H1 (cell line): ENCODE data around the gene CSRP1. TPM values are rescaled to one million over a fixed set of nuclear protein-coding genes. Genes with fewer than 3 reads are reported as not detected.

ENCODE experiments used
- CTCF ChIA-PET: fragments of 300-600 bp; sonication (Branson Sonifier 250); formaldehyde crosslinking; loops from one replicate; lab custom pipeline; 2021; ENCODE audit not compliant: partially characterized antibody; lab: Charles Lee
- POLR2A ChIA-PET: fragments of 300-600 bp; sonication (Branson Sonifier 250); formaldehyde crosslinking; loops from one replicate; lab custom pipeline; 2021; ENCODE audit warnings: inconsistent platforms; ENCODE audit not compliant: partially characterized antibody; lab: Charles Lee
- DNase-seq, 2 experiments: peaks; one replicate each; pipeline versions ENCODE4 v3.0.0 to v3.0.0-alpha.2; 2010 to 2022; ENCODE audit warnings: low spot score in 2 of 2, low read depth in 1 of 2, mixed read lengths in 1 of 2
- FAIRE-seq: peaks from 2 replicates; lab custom pipeline; 2011; peaks lifted over from hg19 to GRCh38; lab: Jason Lieb, UNC
- H2AFZ ChIP-seq: 2 replicates; pipeline ENCODE4 v1.8.1; 2012; ENCODE audit warnings: low read length, inconsistent platforms
- H2AK5ac ChIP-seq: 2 replicates; pipeline ENCODE4 v1.6.1; 2013; ENCODE audit warnings: low read depth, low read length
- H2BK120ac ChIP-seq: replicated peaks from 2 replicates; pipeline ENCODE3; 2013; ENCODE audit warnings: low read depth, low read length, inconsistent platforms
- H2BK12ac ChIP-seq: 2 replicates; pipeline ENCODE4 v1.6.1; 2013; ENCODE audit warnings: low read depth, low read length
- H2BK15ac ChIP-seq: 2 replicates; pipeline ENCODE4 v1.6.1; 2013; ENCODE audit warnings: low read length
- H2BK20ac ChIP-seq: 2 replicates; pipeline ENCODE4 v1.6.1; 2013; ENCODE audit warnings: low read length
- H2BK5ac ChIP-seq: 2 replicates; pipeline ENCODE4 v1.6.1; 2013; ENCODE audit warnings: low read depth, low read length
- H3K14ac ChIP-seq: 2 replicates; pipeline ENCODE4 v1.6.1; 2013; ENCODE audit warnings: inconsistent platforms; ENCODE audit not compliant: insufficient read length
- H3K18ac ChIP-seq: 2 replicates; pipeline ENCODE4 v1.6.1; 2013; ENCODE audit warnings: low read length; ENCODE audit errors: extremely low read depth
- H3K23ac ChIP-seq: 2 replicates; pipeline ENCODE4 v1.6.1; 2013; ENCODE audit warnings: inconsistent platforms; ENCODE audit not compliant: insufficient read length
- H3K23me2 ChIP-seq: 2 replicates; pipeline ENCODE4 v1.6.1; 2013; ENCODE audit warnings: low read depth, low read length
- H3K27ac ChIP-seq: 2 replicates; pipeline ENCODE4 v1.6.1; 2011; ENCODE audit warnings: low read depth, low read length, inconsistent platforms
- H3K27me3 ChIP-seq, 4 experiments: replicated peaks in 1 of 4; 1 replicate in 1 of 4; 2 replicates in 3 of 4; pipeline versions ENCODE4 v1.6.1 to v1.8.1; 2011 to 2013; ENCODE audit warnings: low read length in 3 of 4, mild to moderate bottlenecking in 3 of 4, inconsistent platforms in 2 of 4, mixed read lengths in 2 of 4, moderate library complexity in 1 of 4; ENCODE audit not compliant: control insufficient read depth in 3 of 4, insufficient read depth in 3 of 4; ENCODE audit errors: extremely low read depth in 1 of 4
- H3K36me3 ChIP-seq, 4 experiments: 2 replicates each; pipeline versions ENCODE4 v1.6.1 to v1.8.1; 2011 to 2013; ENCODE audit warnings: mild to moderate bottlenecking in 4 of 4, low read length in 3 of 4, moderate library complexity in 2 of 4, control low read depth in 1 of 4, inconsistent platforms in 1 of 4; ENCODE audit not compliant: insufficient read depth in 4 of 4, control insufficient read depth in 2 of 4
- H3K4ac ChIP-seq: replicated peaks from 2 replicates; pipeline ENCODE3; 2013; ENCODE audit warnings: low read length, low read depth, mixed read lengths, inconsistent platforms; ENCODE audit not compliant: insufficient read length
- H3K4me1 ChIP-seq, 4 experiments: replicated peaks in 1 of 4; 1 replicate in 1 of 4; 2 replicates in 3 of 4; pipeline versions ENCODE4 v1.6.1 to v1.8.1; 2011 to 2013; ENCODE audit warnings: low read length in 3 of 4, inconsistent platforms in 2 of 4, mixed read lengths in 1 of 4; ENCODE audit not compliant: insufficient read depth in 4 of 4, control insufficient read depth in 3 of 4
- H3K4me2 ChIP-seq, 2 experiments: 2 replicates each; pipeline versions ENCODE4 v1.6.1 to v1.8.1; 2011 to 2013; ENCODE audit warnings: low read depth in 2 of 2, low read length in 2 of 2, control low read depth in 1 of 2, inconsistent platforms in 1 of 2, mild to moderate bottlenecking in 1 of 2; ENCODE audit not compliant: insufficient read depth in 1 of 2
- H3K4me3 ChIP-seq, 4 experiments: fragments of 200-600, 300-600 bp in 1 of 4; sonication (generic), shearing (Covaris generic), sonication (Bioruptor Twin) in 1 of 4; 2 replicates each; pipeline versions ENCODE4 v1.5.1 to v1.8.1; 2011 to 2016; ENCODE audit warnings: low read length in 4 of 4, low read depth in 3 of 4, control low read depth in 2 of 4, inconsistent platforms in 2 of 4, mild to moderate bottlenecking in 2 of 4, mixed read lengths in 1 of 4, moderate library complexity in 1 of 4; ENCODE audit not compliant: insufficient read depth in 2 of 4; ENCODE audit errors: extremely low read depth in 1 of 4
- H3K56ac ChIP-seq: replicated peaks from 2 replicates; pipeline ENCODE3; 2013; ENCODE audit warnings: low read depth, mild to moderate bottlenecking, mixed read lengths, low read length, inconsistent platforms; ENCODE audit not compliant: insufficient read length
- H3K79me1 ChIP-seq: 2 replicates; pipeline ENCODE4 v1.6.1; 2013; ENCODE audit warnings: low read depth, low read length, control low read depth
- H3K79me2 ChIP-seq, 2 experiments: 2 replicates each; pipeline versions ENCODE4 v1.6.1 to v1.8.1; 2012 to 2013; ENCODE audit warnings: low read length in 2 of 2, mild to moderate bottlenecking in 2 of 2, inconsistent platforms in 1 of 2; ENCODE audit not compliant: insufficient read depth in 2 of 2, control insufficient read depth in 1 of 2
- H3K9ac ChIP-seq, 4 experiments: replicated peaks in 1 of 4; 1 replicate in 1 of 4; 2 replicates in 3 of 4; pipeline versions ENCODE4 v1.6.1 to v1.8.1; 2011 to 2013; ENCODE audit warnings: low read depth in 3 of 4, low read length in 3 of 4, control low read depth in 2 of 4, mild to moderate bottlenecking in 2 of 4, moderate library complexity in 2 of 4, inconsistent platforms in 1 of 4; ENCODE audit errors: extremely low read depth in 1 of 4
- H3K9me3 ChIP-seq, 2 experiments: 2 replicates each; pipeline versions ENCODE4 v1.6.1 to v1.8.1; 2012 to 2013; ENCODE audit warnings: mild to moderate bottlenecking in 2 of 2, moderate library complexity in 2 of 2, control low read depth in 1 of 2, inconsistent platforms in 1 of 2, low read depth in 1 of 2, low read length in 1 of 2, mixed read lengths in 1 of 2; ENCODE audit not compliant: insufficient read depth in 2 of 2
- H4K20me1 ChIP-seq, 2 experiments: replicated peaks in 1 of 2; 2 replicates each; pipeline versions ENCODE3 to v1.8.1; 2011 to 2013; ENCODE audit warnings: inconsistent platforms in 2 of 2, low read length in 2 of 2, mild to moderate bottlenecking in 1 of 2; ENCODE audit not compliant: insufficient read depth in 2 of 2, control insufficient read depth in 1 of 2
- H4K5ac ChIP-seq: 2 replicates; pipeline ENCODE4 v1.6.1; 2013; ENCODE audit warnings: low read length, low read depth, mixed read lengths, inconsistent platforms; ENCODE audit not compliant: insufficient read length
- H4K8ac ChIP-seq: 2 replicates; pipeline ENCODE4 v1.8.0; 2013; ENCODE audit warnings: mild to moderate bottlenecking, moderate library complexity, low read length, inconsistent platforms; ENCODE audit not compliant: insufficient read depth; ENCODE audit errors: extremely low read depth
- H4K91ac ChIP-seq: replicated peaks from 2 replicates; pipeline ENCODE3; 2013; ENCODE audit warnings: low read length, mixed read lengths, inconsistent platforms; ENCODE audit not compliant: insufficient read length
- CHD2 ChIP-seq: IDR thresholded peaks from 2 replicates; pipeline ENCODE4 v1.6.1; 2012; ENCODE audit warnings: low read length, improper control_type of control experiment
- CREB1 ChIP-seq: IDR thresholded peaks from 2 replicates; pipeline ENCODE4 v1.6.1; 2012; ENCODE audit warnings: inconsistent platforms
- GABPA ChIP-seq: IDR thresholded peaks from 2 replicates; pipeline ENCODE4 v1.6.1; 2011; ENCODE audit warnings: mild to moderate bottlenecking, low read length, moderate library complexity, borderline replicate concordance; ENCODE audit not compliant: insufficient read depth
- GTF2F1 ChIP-seq: IDR thresholded peaks from 2 replicates; pipeline ENCODE4 v1.6.1; 2012; ENCODE audit warnings: low read depth, low read length, improper control_type of control experiment, borderline replicate concordance
- WGBS, 2 experiments: shearing (Covaris generic) in 1 of 2; methylation state at CpG; one replicate each; pipeline versions ENCODE4 v1.1.6 to v1.1.7; 2013 to 2015; ENCODE audit warnings: low lambda C conversion rate in 2 of 2, mixed read lengths in 2 of 2, inconsistent platforms in 1 of 2, low coverage in 1 of 2, missing lambda C conversion rate in 1 of 2; ENCODE audit not compliant: insufficient replicate concordance in 2 of 2, insufficient coverage in 1 of 2, insufficient read length in 1 of 2; ENCODE audit errors: extremely low coverage in 1 of 2, missing lambda C conversion rate in 1 of 2; 5-methylcytosine and 5-hydroxymethylcytosine counted together
- polyA plus RNA-seq, 7 experiments: library from polyadenylated mRNA; depleted of rRNA in 3 of 7; stranded (reverse) in 5 of 7; unstranded in 2 of 7; fragments of >200 nt in 5 of 7; fragments of 200-250 nt in 2 of 7; gene quantifications; 1 replicate in 5 of 7; 2 replicates in 1 of 7; 4 replicates in 1 of 7; pipeline versions ENCODE4 v1.2.1 to v1.2.3, GENCODE V29; 2011 to 2013; ENCODE audit warnings: missing spikeins in 2 of 7, mixed read lengths in 2 of 7
- total RNA-seq: library from RNA; stranded (reverse); fragmentation: NEBNext Ultra II Directional; extraction: Animal tissue kit (Norgen Biotek cat#: 25700); gene quantifications from 2 replicates; pipeline ENCODE4 v1.2.1, GENCODE V29; 2021
- TF ChIP-seq, protein P1 (sequence below), 3 experiments: IDR thresholded peaks; 1 replicate in 2 of 3; 2 replicates in 1 of 3; pipeline versions ENCODE4 v1.5.1 to v1.6.1; 2011; ENCODE audit warnings: low read length in 3 of 3, mild to moderate bottlenecking in 3 of 3, inconsistent platforms in 2 of 3, low read depth in 1 of 3, moderate library complexity in 1 of 3; ENCODE audit not compliant: insufficient read depth in 1 of 3; ENCODE audit errors: control extremely low read depth in 1 of 3

CSRP1 gene
- total and polyA plus RNA-seq, 2 of the 8 experiments (the other 6 are each of a cell fraction or from before 2014, with no cell fraction given), result 14.2 to 22.3 TPM

DNA sequence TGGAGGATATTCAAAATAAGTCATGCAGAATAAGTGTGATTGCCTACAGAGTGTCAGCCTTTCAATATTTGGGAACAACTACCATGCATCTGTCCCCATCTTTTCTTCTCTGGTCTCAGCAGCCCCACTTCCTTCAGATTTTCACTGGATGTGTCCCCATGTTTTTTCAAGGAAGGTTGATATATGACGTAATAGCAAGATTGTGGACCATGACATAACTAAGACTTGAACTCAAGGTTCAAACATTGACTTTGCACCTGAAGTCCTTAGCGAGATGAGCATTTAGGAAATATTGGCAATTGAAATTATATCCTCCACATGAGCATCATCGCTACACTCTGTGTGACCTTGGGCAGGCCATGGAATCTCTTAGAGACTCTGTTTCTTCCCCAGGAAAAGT is 37.8 kb upstream of the CSRP1 start:
- Histone ChIP-seq H2BK120ac (no peak overlapping the region), H2BK20ac (no peak overlapping the region), H3K4me3 (no peak overlapping the region)

More for the DNA sequence above, 37.8 kb upstream of the CSRP1 start:
- CTCF ChIA-PET, result interaction anchor here (0.6 to 43.8 kb wide), 11 partner anchors 12 to 249 kb away, joined by 3 to 929 read pairs (median 3); partner anchors contain the start of gene CSRP1
- Histone ChIP-seq H2AK5ac (no peak overlapping the region), H3K4ac (no peak overlapping the region), H3K23me2 (peaks cover 4% of the 10 kb centered on the region; the same call in 1 of the 2 replicates), H3K79me1 (no peaks in the 10 kb centered on the region; the same call in 1 of the 2 replicates), H4K91ac (no peak overlapping the region), H3K9ac (no peak overlapping the region), H3K9me3 (no peaks in the 10 kb centered on the region), H4K20me1 (no peaks in the 10 kb centered on the region), H3K27me3 (peaks cover 2 to 21% (median 17%) of the 10 kb centered on the region in 4 experiments), H3K18ac (no peak overlapping the region), H4K5ac (no peak overlapping the region), H2BK15ac (no peak overlapping the region), H2BK5ac (no peak overlapping the region), H3K14ac (no peak overlapping the region), H2BK12ac (no peak overlapping the region), H3K23ac (no peak overlapping the region), H2AFZ (no peak overlapping the region), H3K56ac (no peak overlapping the region), H4K8ac (no peak overlapping the region), H3K36me3 (no peaks in the 10 kb centered on the region), H3K4me2 (no peak overlapping the region), H3K4me1 (peaks cover 2% of the 10 kb centered on the region in 4 experiments; a peak in 4 of 7 replicates), H3K79me2 (no peaks in the 10 kb centered on the region), H3K27ac (no peak overlapping the region)
- 92% methylated on average over 3 of the region's 3 CpGs; no CpG with 5 or more reads in 1 of the 2 experiments for WGBS, 2 experiments
- FAIRE-seq, result no peak
- TF ChIP-seq GABPA, result no peak
- TF ChIP-seq CHD2, result no peak
- TF ChIP-seq GTF2F1, result no peak
- TF ChIP-seq, protein P1, sequence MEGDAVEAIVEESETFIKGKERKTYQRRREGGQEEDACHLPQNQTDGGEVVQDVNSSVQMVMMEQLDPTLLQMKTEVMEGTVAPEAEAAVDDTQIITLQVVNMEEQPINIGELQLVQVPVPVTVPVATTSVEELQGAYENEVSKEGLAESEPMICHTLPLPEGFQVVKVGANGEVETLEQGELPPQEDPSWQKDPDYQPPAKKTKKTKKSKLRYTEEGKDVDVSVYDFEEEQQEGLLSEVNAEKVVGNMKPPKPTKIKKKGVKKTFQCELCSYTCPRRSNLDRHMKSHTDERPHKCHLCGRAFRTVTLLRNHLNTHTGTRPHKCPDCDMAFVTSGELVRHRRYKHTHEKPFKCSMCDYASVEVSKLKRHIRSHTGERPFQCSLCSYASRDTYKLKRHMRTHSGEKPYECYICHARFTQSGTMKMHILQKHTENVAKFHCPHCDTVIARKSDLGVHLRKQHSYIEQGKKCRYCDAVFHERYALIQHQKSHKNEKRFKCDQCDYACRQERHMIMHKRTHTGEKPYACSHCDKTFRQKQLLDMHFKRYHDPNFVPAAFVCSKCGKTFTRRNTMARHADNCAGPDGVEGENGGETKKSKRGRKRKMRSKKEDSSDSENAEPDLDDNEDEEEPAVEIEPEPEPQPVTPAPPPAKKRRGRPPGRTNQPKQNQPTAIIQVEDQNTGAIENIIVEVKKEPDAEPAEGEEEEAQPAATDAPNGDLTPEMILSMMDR (IDR thresholded peaks at IDR 0.05; ENCODE audit: control extremely low read depth in 1 of 3, insufficient read depth in 1 of 3, low read depth in 1 of 3, low read length in 3 of 3), result no peak
- no peak for TF ChIP-seq CREB1
- DNase-seq, result no peak
- POLR2A ChIA-PET, result interaction anchor here (0.7 kb wide), 1 partner anchor 12 kb away, joined by 3 read pairs; no protein-coding TSS in a partner anchor
